Measurements from ENCODE around the gene PTPRO.

- TF ChIP-seq CTCF (IDR thresholded peaks at IDR 0.05) (no peak), POLR2A (IDR thresholded peaks at IDR 0.05) (no peak)
Observed at GRCh38 chr12:15417691-15418090, 95.4 kb downstream of the PTPRO start.

Data from body of pancreas (tissue), 4 donors.